Activated B cell treated with CpG ODN at 0.5 μM for 24 hours (primary cell): ENCODE results near the gene BRSK1. TPM values are rescaled to one million over a fixed set of nuclear protein-coding genes. Genes with fewer than 3 reads are reported as not detected.

Experiments used
- ATAC-seq: fragments of 200-7000 bp; cut with Tn5 transposase; one replicate; pipeline ENCODE4 v1.10.0; 2021; ENCODE audit warnings: low read depth, mild to moderate bottlenecking, moderate library complexity
- CTCF ChIA-PET: fragments of 350-600 bp; sonication (Branson Sonifier 250); formaldehyde crosslinking; loops from one replicate; lab custom pipeline; 2021; ENCODE audit warnings: antibody characterized with exemption; lab: Charles Lee
- POLR2A ChIA-PET: fragments of 350-600 bp; sonication (Branson Sonifier 250); formaldehyde crosslinking; loops from one replicate; lab custom pipeline; 2021; ENCODE audit warnings: antibody characterized with exemption; lab: Charles Lee
- DNase-seq: peaks from one replicate; pipeline ENCODE4 v3.0.0; 2022
- H3K27ac Mint-ChIP-seq: one replicate; pipeline ENCODE4 v1.8.0; 2020; ENCODE audit warnings: mixed read lengths
- H3K27me3 Mint-ChIP-seq: one replicate; pipeline ENCODE4 v1.8.0; 2021; ENCODE audit warnings: mixed read lengths
- H3K36me3 Mint-ChIP-seq: one replicate; pipeline ENCODE4 v1.8.0; 2021; ENCODE audit warnings: low read depth, mixed read lengths
- H3K4me1 Mint-ChIP-seq: one replicate; pipeline ENCODE4 v1.8.0; 2021; ENCODE audit warnings: mixed read lengths
- H3K4me3 Mint-ChIP-seq: one replicate; pipeline ENCODE4 v1.8.0; 2020; ENCODE audit warnings: mild to moderate bottlenecking, mixed read lengths
- H3K9me3 Mint-ChIP-seq: one replicate; pipeline ENCODE4 v1.8.0; 2020; ENCODE audit warnings: mixed read lengths
- intact Hi-C: fragments of 100-400 bp; cut with micrococcal nuclease; formaldehyde crosslinking; loops from one replicate; pipeline ENCODE4 v1.15.1; 2024
- total RNA-seq: library from RNA; stranded (reverse); gene quantifications from 2 replicates; pipeline ENCODE4 v1.2.3, GENCODE V29; 2022
- TF ChIP-seq, protein P1 (sequence below): fragments of 200-600 bp; IDR thresholded peaks from one replicate; pipeline ENCODE4 v1.8.0; 2022; ENCODE audit warnings: antibody characterized with exemption, mild to moderate bottlenecking

BRSK1 gene
- total RNA-seq, 1 donor from 2014 or later, result 2.7 TPM

DNA sequence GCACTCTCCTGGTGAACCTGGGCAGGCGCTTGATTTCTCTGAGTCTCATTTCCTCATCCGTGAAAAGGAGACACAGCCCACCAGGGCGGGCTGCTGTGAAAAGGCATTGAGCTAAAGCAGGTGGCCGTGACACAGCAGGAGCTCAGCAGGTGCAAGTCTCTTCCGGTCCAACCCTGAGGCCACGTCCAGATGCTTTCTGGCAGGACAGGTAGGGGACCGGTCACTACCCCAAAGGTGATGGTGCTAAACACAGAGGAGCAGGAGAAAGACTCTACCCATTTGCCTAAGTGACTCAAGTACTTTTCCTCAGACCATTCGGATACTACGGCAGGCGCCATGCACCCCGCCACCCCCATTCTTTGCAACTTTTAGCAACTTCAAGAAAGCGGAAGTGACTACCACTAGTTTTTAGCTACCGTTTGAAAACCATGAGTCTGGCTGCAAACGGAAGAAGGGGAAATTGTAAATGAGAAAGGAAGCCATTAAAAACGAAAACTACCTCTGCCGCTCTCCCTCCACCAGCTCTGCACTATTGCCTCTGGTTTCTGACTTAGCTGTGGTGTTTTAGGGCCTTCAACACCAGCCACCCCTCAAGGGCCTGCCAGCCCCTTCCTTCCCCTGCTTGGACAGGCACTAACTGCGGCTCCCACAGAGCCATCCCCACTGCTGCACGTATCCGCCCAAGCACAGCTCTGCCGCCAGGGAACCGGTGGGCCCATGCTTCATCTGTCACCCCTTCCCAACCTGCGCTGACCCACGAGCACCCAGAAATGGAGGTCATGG is 29.8 kb upstream of the BRSK1 start:
- H3K36me3 Mint-ChIP-seq, result peaks cover 37% of the 10 kb centered on the region
- no peaks in the 10 kb centered on the region for H3K27me3 Mint-ChIP-seq
- ChIA-PET POLR2A (interaction anchor here (0.5 to 12.3 kb wide), 28 partner anchors 10 to 1139 kb away, joined by 3 to 277 read pairs (median 4); partner anchors contain the start of genes BRSK1, FIZ1, HSPBP1 and ISOC2), CTCF (interaction anchor here (0.6 to 3.6 kb wide), 11 partner anchors 22 to 351 kb away, joined by 3 to 16 read pairs (median 4); partner anchors contain the start of genes HSPBP1 and KMT5C)
- intact Hi-C loops, result loop anchor here (1.0 to 10.0 kb wide), 8 partner anchors 22 to 388 kb away; partner anchors contain the start of genes HSPBP1, KMT5C, PPP1R12C and RPL28
- DNase-seq (peak; percentile 73), ATAC-seq (peak; percentile 61)
- peaks cover 87% of the 10 kb centered on the region for H3K4me1 Mint-ChIP-seq
- peak overlapping the region; percentile 100 for H3K27ac Mint-ChIP-seq
- no peaks in the 10 kb centered on the region for H3K9me3 Mint-ChIP-seq
- TF ChIP-seq, protein P1, sequence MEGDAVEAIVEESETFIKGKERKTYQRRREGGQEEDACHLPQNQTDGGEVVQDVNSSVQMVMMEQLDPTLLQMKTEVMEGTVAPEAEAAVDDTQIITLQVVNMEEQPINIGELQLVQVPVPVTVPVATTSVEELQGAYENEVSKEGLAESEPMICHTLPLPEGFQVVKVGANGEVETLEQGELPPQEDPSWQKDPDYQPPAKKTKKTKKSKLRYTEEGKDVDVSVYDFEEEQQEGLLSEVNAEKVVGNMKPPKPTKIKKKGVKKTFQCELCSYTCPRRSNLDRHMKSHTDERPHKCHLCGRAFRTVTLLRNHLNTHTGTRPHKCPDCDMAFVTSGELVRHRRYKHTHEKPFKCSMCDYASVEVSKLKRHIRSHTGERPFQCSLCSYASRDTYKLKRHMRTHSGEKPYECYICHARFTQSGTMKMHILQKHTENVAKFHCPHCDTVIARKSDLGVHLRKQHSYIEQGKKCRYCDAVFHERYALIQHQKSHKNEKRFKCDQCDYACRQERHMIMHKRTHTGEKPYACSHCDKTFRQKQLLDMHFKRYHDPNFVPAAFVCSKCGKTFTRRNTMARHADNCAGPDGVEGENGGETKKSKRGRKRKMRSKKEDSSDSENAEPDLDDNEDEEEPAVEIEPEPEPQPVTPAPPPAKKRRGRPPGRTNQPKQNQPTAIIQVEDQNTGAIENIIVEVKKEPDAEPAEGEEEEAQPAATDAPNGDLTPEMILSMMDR, result no peak
- H3K4me3 Mint-ChIP-seq, result peak overlapping the region; percentile 98

DNA sequence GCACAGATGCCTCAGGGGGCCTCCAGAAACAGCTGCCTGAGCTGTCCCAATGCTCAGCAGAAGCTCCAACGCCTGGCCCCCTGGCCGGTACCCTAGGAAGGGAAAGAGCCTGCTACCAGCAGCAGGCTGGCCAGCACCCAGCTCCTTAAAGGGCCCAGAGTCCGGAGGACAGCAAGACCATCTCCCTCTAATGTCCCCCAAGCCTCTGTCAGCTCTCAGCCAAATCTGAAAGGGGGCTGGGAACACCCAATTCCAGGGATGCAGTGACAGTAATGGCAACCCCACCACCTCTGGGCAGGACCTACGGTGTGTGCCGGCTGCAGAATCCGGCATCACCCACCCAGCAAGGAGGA is 29.2 kb upstream of the BRSK1 start:
- ChIA-PET POLR2A (interaction anchor here (0.5 to 12.3 kb wide), 23 partner anchors 10 to 1139 kb away, joined by 3 to 277 read pairs (median 5); partner anchors contain the start of genes BRSK1, FIZ1, HSPBP1 and ISOC2), CTCF (interaction anchor here (0.6 to 3.6 kb wide), 10 partner anchors 22 to 350 kb away, joined by 3 to 16 read pairs (median 4); partner anchors contain the start of genes HSPBP1 and KMT5C)
- intact Hi-C loops, result loop anchor here (1.0 to 10.0 kb wide), 5 partner anchors 37 to 388 kb away; partner anchors contain the start of genes KMT5C, RPL28, ZNF524 and ZNF580
- ATAC-seq, result no peak
- peaks cover 39% of the 10 kb centered on the region for H3K36me3 Mint-ChIP-seq
- H3K9me3 Mint-ChIP-seq, result no peaks in the 10 kb centered on the region
- H3K4me3 Mint-ChIP-seq, result peak overlapping the region; percentile 98
- TF ChIP-seq, protein P1, result no peak
- H3K4me1 Mint-ChIP-seq, result peaks cover 89% of the 10 kb centered on the region
- peak overlapping the region; percentile 100 for H3K27ac Mint-ChIP-seq
- no peak for DNase-seq
- no peaks in the 10 kb centered on the region for H3K27me3 Mint-ChIP-seq

DNA sequence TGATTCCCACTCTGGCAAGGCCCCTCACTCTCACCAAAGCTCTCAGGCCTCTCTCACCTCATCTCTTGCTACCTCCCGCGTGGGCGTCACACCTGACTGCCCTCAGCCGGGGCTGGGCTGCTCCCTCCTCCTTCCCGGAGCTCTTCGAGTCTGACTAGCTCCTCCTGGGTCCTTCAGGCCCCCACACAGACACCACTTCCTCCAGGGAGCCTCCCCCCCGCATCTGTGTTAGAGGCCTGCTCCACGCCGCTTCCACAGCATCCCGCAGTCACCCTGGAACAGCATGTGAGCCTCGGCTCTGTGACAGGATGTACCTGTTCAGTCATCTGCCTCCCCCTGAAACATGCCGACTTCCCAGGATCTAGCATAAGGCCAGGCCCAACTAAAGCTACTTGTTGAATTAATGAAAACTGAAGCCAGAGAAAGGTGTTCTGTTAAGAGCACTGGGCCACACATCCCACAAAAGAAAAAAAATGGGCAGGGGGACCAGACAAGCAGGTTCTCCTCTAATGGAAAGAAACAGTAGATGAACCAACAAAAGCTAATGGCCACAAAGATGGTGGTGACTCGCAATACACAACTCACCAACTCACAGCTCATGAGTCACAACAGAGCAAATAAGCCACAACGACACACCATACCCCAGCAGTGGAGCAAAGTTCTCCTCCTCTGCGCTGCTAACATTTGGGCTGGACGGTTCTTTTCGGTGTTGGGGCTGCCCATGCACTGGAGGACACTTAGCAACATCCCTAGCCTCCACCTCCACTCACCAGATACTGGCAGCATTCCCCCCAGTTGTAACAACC is 28.0 kb upstream of the BRSK1 start:
- no peaks in the 10 kb centered on the region for H3K9me3 Mint-ChIP-seq
- TF ChIP-seq, protein P1, result no peak
- H3K4me3 Mint-ChIP-seq, result peak overlapping the region; percentile 98
- ATAC-seq, result no peak
- peak; percentile 47 for DNase-seq
- H3K27me3 Mint-ChIP-seq, result no peaks in the 10 kb centered on the region
- peak overlapping the region; percentile 100 for H3K27ac Mint-ChIP-seq
- H3K36me3 Mint-ChIP-seq, result peaks cover 36% of the 10 kb centered on the region
- peaks cover 83% of the 10 kb centered on the region for H3K4me1 Mint-ChIP-seq
- ChIA-PET CTCF (interaction anchor here (1.3 to 3.6 kb wide), 4 partner anchors 24 to 128 kb away, joined by 3 to 16 read pairs (median 10); partner anchors contain the start of genes HSPBP1 and TMEM238), POLR2A (interaction anchor here (0.6 to 12.3 kb wide), 12 partner anchors 23 to 792 kb away, joined by 3 to 277 read pairs (median 13); partner anchors contain the start of genes BRSK1, FIZ1, HSPBP1 and KMT5C)
- intact Hi-C loops, result loop anchor here (5.0 to 10.0 kb wide), 2 partner anchors 349 to 794 kb away; partner anchors contain the start of genes LENG9, ZNF524 and ZNF865

DNA sequence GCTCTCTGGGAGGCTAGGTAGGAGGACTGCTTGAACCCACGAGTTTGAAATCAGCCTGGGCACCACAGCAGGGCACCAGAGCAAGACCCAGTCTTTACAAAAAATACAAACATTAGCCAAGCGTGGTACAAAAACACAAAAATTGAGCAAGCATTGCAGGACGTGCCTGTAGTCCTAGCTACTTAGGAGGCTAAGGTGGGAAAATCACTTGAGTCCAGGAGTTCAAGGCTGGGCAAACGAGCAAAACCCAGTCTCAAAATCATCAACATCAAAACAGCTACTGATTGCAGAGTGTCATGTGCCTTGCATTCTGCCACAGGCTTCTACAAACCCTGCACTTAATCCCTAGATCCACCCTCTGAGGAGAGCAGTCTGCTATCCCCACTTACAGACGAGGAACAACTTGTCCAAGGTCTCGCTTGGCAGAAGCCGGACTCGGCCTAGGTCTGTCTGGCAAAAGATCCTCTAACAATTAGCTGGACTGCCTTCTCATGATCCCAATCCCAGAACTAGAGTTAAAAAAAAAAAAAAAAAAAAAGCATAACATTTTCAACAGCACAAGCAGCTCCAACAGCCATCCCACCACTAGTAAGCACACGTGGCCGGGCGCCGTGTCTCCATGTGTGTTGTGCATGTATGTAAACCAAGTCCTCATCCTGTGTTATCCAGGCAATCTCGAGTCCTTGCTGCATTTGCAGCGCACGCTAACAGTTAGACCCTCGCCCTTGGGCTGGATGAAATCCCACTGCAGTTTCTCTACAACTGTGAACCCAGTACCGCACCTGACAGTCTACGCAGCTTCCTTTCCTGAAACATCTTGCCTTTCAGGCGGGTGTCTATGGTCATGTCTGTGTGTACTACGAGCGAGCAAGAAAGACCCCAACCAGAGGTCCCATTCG is 27.0 kb upstream of the BRSK1 start:
- H3K36me3 Mint-ChIP-seq, result peaks cover 32% of the 10 kb centered on the region
- H3K27ac Mint-ChIP-seq, result peak overlapping the region; percentile 100
- ATAC-seq, result no peak
- CTCF ChIA-PET, result interaction anchor here (1.3 to 3.6 kb wide), 3 partner anchors 23 to 127 kb away, joined by 3 to 16 read pairs (median 5); partner anchors contain the start of genes HSPBP1 and TMEM238
- H3K4me3 Mint-ChIP-seq, result peak overlapping the region; percentile 98
- intact Hi-C loops, result loop anchor here (5.0 to 10.0 kb wide), 2 partner anchors 348 to 795 kb away; partner anchors contain the start of genes LENG9, ZNF524 and ZNF865
- no peak for DNase-seq
- H3K9me3 Mint-ChIP-seq, result no peaks in the 10 kb centered on the region
- TF ChIP-seq, protein P1, result no peak
- H3K27me3 Mint-ChIP-seq, result no peaks in the 10 kb centered on the region
- POLR2A ChIA-PET, result interaction anchor here (0.6 to 12.3 kb wide), 10 partner anchors 22 to 769 kb away, joined by 5 to 277 read pairs (median 10); partner anchors contain the start of genes BRSK1, HSPBP1, RPL28 and TMEM238
- H3K4me1 Mint-ChIP-seq, result peaks cover 73% of the 10 kb centered on the region
